ENCODE data around the gene OSR1. TPM values are rescaled to one million over a fixed set of nuclear protein-coding genes. Genes with fewer than 3 reads are reported as not detected.
"Not testable (repeated sequence)": the region's sequence is repeated elsewhere in the genome, so short reads cannot be mapped to it uniquely, and the experiment has no call there.

Gene OSR1
- total RNA-seq = not detected
- 0 reads per million in 2 donors for total RNA-seq

DNA sequence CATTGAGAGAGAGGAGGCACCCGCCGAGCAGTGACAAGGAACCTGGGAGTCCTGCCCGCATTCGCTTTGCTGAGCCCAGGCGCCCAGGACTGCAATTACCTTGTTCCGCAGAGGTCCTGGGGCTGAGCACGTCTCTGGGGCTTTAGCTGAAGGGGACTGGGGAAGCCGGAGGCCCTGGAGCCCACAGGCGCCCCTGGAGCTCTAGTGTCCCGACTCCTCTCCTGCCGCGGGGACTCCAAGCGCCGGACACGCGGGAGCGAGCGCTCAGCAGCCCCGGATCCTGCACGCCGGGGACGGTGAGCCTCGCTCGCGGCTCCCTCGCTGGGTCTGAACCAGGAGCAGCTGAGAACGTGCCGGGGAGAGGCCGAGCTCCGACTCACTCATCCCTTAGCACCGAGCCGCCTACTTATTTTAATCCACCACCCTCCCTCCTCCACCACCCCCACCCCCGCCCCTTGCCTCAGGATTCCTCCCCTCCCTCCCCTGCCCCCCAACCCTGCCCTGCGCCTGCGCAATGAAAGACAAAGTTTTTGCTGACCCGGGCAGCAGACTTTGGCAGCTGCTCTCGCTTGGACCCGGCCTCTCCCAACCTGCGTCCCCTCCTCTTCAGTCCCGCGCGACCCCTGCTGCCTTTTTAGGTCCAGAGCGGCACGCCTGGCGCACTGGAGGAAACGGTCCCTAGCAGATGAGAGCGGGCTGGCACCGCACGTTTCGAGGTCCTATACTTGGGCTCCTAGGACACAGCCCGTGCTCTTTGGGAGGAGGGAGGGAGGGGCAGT is at the start of gene OSR1:
Gene OSR1 (minus strand): TSS at position 382 of the 779 bp plus-strand sequence. CDS start 4,818 bp downstream, outside the sequence.
- peaks cover 6% of the 10 kb centered on the region for H3K36me3 Mint-ChIP-seq (ENCODE audit: low read depth)
- ATAC-seq (peak; percentile 36), DNase-seq (no peak)
- peaks cover 47% of the 10 kb centered on the region for H3K4me1 Mint-ChIP-seq
- peak within 1 kb of the TSS; percentile 83 for H3K27ac Mint-ChIP-seq
- peak within 1 kb of the TSS; percentile 74 for H3K4me3 Mint-ChIP-seq
- peaks cover 88% of the 10 kb centered on the region for H3K27me3 Mint-ChIP-seq
- no peaks in the 10 kb centered on the region for H3K9me3 ChIP-seq (ENCODE audit: control insufficient read depth, low read length, poor library complexity, severe bottlenecking)

DNA sequence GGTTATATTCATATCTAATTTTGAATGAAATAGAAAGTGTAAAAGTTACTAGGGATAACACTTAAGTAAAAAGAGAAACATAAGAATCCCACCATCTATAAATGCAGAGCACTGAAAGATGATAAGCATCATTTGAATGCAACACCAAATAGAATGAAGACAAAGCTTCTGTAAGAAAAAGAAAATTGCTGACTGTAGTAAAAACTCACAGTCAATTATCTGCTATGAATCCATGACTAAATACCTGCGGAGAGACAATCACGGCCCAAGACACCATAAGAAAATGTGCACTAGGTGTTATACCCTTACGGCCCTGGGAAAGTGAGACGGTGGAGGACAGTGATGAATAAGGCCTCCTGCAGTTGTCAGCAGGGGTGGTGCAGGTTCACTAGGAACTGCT is 45.4 kb upstream of the OSR1 start:
- Mint-ChIP-seq H3K27ac (no peak overlapping the region), H3K36me3 (ENCODE audit: low read depth) (no peaks in the 10 kb centered on the region), H3K27me3 (peaks cover 38% of the 10 kb centered on the region), H3K4me3 (no peak overlapping the region), H3K4me1 (no peaks in the 10 kb centered on the region)
- H3K9me3 ChIP-seq (ENCODE audit: control insufficient read depth, low read length, poor library complexity, severe bottlenecking) = no peaks in the 10 kb centered on the region
- no peak for ATAC-seq
- DNase-seq = no peak

DNA sequence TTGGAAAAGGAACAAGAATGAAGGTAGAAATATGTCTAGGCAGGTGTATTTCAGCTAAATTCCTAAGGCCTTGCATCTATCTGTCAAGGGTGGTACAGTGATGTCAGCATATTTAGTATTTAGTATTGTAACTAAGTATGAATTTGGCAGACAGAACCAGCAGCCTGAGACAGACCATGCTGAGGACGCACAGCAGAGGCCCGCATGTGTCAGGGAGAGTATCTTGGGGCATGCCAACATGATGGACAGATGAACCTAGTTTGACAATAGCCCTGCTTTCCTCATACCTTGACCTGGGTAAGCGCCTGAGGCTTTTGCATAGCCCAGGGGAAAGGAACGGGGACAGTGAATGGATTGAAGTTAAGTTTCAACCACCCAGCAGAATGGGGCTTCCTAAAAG is 33.8 kb upstream of the OSR1 start:
- no peaks in the 10 kb centered on the region for H3K9me3 ChIP-seq (ENCODE audit: control insufficient read depth, low read length, poor library complexity, severe bottlenecking)
- ATAC-seq (no peak), DNase-seq (no peak)

GRCh38 chr2:19389469-19389868 is 31.0 kb upstream of the OSR1 start:
- H3K4me3 Mint-ChIP-seq; H3K36me3 Mint-ChIP-seq (ENCODE audit: low read depth); H3K27ac Mint-ChIP-seq; ATAC-seq; H3K4me1 Mint-ChIP-seq; DNase-seq; H3K9me3 ChIP-seq (ENCODE audit: control insufficient read depth, low read length, poor library complexity, severe bottlenecking): not testable (repeated sequence)
- H3K27me3 Mint-ChIP-seq = peaks cover 21% of the 10 kb centered on the region

More for the DNA sequence above, 33.8 kb upstream of the OSR1 start:
- no peak overlapping the region for H3K4me3 Mint-ChIP-seq
- H3K4me1 Mint-ChIP-seq = no peaks in the 10 kb centered on the region
- H3K27me3 Mint-ChIP-seq = peaks cover 30% of the 10 kb centered on the region
- H3K27ac Mint-ChIP-seq = no peak overlapping the region
- H3K36me3 Mint-ChIP-seq (ENCODE audit: low read depth) = no peaks in the 10 kb centered on the region

DNA sequence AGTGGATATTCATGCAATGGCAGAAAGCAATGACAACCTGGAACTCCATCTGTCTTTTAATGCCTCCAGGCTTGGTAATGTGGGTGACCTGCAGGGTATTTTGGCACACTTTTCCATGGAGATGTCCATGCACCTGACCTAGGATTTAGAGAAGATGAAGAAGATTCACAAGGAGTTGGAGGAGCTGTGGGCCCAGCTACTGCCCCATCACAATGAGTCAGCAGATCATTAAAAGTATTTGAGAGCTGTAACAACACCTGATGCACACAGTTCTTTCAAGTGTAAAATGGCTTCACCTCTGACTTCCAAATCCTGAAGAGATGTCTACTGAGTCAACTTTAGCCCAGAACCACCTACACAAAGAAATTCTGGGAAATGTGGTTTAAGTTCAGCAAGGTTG is 22.1 kb upstream of the OSR1 start:
- Mint-ChIP-seq H3K36me3 (ENCODE audit: low read depth) (no peaks in the 10 kb centered on the region), H3K4me3 (no peak overlapping the region), H3K4me1 (no peaks in the 10 kb centered on the region), H3K27me3 (peaks cover 27% of the 10 kb centered on the region), H3K27ac (no peak overlapping the region)
- DNase-seq = no peak
- no peak for ATAC-seq
- no peaks in the 10 kb centered on the region for H3K9me3 ChIP-seq (ENCODE audit: control insufficient read depth, low read length, poor library complexity, severe bottlenecking)

GRCh38 chr2:19378939-19379338 is 20.5 kb upstream of the OSR1 start:
- H3K36me3 Mint-ChIP-seq (ENCODE audit: low read depth) = no peaks in the 10 kb centered on the region
- H3K27me3 Mint-ChIP-seq = peaks cover 30% of the 10 kb centered on the region
- H3K9me3 ChIP-seq (ENCODE audit: control insufficient read depth, low read length, poor library complexity, severe bottlenecking) = no peaks in the 10 kb centered on the region
- no peaks in the 10 kb centered on the region for H3K4me1 Mint-ChIP-seq
- DNase-seq = no peak
- no peak overlapping the region for H3K4me3 Mint-ChIP-seq
- H3K27ac Mint-ChIP-seq = no peak overlapping the region
- ATAC-seq = no peak

- Mint-ChIP-seq H3K4me3 (no peak overlapping the region), H3K4me1 (no peaks in the 10 kb centered on the region), H3K27ac (no peak overlapping the region), H3K36me3 (ENCODE audit: low read depth) (no peaks in the 10 kb centered on the region), H3K27me3 (peaks cover 42% of the 10 kb centered on the region)
- DNase-seq (no peak), ATAC-seq (no peak)
- no peaks in the 10 kb centered on the region for H3K9me3 ChIP-seq (ENCODE audit: control insufficient read depth, low read length, poor library complexity, severe bottlenecking)
Measured at GRCh38 chr2:19377717-19378116, 19.3 kb upstream of the OSR1 start.

DNA sequence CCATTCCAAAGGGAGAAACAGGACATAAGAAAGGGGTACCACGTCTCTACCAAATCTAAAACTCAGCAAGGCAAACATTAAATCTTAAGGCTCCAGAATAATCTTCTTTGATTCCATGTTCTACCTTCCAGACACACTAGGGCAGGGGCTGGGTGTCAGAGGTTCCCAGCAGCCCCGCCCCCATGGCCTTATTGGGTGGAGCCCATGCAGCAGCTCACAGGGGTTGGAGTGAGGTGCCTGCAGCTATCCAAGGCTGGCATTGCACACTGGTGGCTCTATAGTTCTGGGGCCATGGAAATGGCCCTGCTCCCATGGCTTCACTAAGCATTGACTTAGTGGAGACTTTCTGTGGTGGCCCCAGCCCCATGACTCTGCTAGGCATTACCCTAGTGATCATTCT is 14.9 kb upstream of the OSR1 start:
- peaks cover 61% of the 10 kb centered on the region for H3K27me3 Mint-ChIP-seq
- no peaks in the 10 kb centered on the region for H3K4me1 Mint-ChIP-seq
- ATAC-seq (no peak), DNase-seq (no peak)
- H3K9me3 ChIP-seq (ENCODE audit: control insufficient read depth, low read length, poor library complexity, severe bottlenecking) = no peaks in the 10 kb centered on the region
- H3K4me3 Mint-ChIP-seq = no peak overlapping the region
- H3K36me3 Mint-ChIP-seq (ENCODE audit: low read depth) = peaks cover 2% of the 10 kb centered on the region
- no peak overlapping the region for H3K27ac Mint-ChIP-seq

GRCh38 chr2:19371996-19372582 is 13.7 kb upstream of the OSR1 start:
- H3K9me3 ChIP-seq (ENCODE audit: control insufficient read depth, low read length, poor library complexity, severe bottlenecking) = no peaks in the 10 kb centered on the region
- H3K27ac Mint-ChIP-seq = no peak overlapping the region
- H3K4me3 Mint-ChIP-seq = no peak overlapping the region
- DNase-seq (no peak), ATAC-seq (no peak)
- peaks cover 54% of the 10 kb centered on the region for H3K27me3 Mint-ChIP-seq
- peaks cover 2% of the 10 kb centered on the region for H3K36me3 Mint-ChIP-seq (ENCODE audit: low read depth)
- no peaks in the 10 kb centered on the region for H3K4me1 Mint-ChIP-seq

DNA sequence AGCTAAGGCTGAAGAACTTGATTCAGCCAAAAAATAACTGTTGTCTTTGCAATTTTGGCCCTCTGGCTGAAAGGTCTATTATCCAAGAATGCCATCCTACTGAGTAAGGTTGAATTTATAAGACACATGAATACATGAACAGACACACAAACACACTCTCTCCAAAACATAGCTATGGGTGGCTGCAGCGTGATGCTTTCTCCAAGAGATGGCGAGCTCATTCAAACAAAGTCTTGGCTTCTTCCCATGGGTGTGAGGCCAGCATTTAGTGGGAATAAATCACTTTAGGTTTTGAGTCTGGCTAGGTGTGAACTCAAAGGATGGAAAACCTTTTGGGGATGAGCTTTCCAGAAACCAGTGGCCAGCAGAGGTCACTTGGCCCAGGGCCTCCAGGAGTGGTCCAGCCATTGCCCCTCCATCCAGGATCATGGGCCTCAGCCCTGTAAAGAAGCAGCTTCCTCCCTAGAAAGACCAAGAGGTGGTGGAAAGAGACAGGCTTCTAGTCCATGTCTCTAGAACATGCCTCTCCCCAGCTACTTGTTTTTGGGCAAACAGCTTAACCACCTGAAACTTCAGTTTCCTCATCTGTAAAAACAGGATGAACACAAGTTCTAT is 11.0 kb upstream of the OSR1 start:
- peaks cover 2% of the 10 kb centered on the region for H3K36me3 Mint-ChIP-seq (ENCODE audit: low read depth)
- no peak overlapping the region for H3K27ac Mint-ChIP-seq
- H3K4me1 Mint-ChIP-seq = no peaks in the 10 kb centered on the region
- H3K27me3 Mint-ChIP-seq = peaks cover 53% of the 10 kb centered on the region
- no peak for ATAC-seq
- H3K4me3 Mint-ChIP-seq = no peak overlapping the region
- no peaks in the 10 kb centered on the region for H3K9me3 ChIP-seq (ENCODE audit: control insufficient read depth, low read length, poor library complexity, severe bottlenecking)
- DNase-seq = no peak

DNA sequence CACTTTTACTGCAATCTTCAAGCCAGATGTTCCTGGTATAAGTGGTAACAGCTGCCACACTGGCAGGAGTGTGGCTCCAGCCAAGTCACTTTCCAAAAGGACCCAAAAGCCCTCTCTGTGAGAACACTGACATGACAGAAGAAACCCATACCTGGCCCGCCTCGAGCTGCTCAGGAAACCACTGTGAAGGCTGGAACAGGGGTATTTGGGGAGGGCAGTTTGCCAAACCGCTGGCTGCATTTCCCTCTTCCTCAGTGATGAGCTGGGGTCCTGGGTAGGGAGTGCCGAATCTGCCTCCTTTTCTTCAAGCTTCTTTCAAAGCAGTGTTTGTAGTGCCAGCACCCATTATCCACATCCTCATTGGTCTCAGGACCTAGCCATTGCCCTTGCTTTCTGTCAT is 10.3 kb upstream of the OSR1 start:
- Mint-ChIP-seq H3K4me1 (peaks cover 1% of the 10 kb centered on the region), H3K27me3 (peaks cover 51% of the 10 kb centered on the region)
- no peak for DNase-seq

DNA sequence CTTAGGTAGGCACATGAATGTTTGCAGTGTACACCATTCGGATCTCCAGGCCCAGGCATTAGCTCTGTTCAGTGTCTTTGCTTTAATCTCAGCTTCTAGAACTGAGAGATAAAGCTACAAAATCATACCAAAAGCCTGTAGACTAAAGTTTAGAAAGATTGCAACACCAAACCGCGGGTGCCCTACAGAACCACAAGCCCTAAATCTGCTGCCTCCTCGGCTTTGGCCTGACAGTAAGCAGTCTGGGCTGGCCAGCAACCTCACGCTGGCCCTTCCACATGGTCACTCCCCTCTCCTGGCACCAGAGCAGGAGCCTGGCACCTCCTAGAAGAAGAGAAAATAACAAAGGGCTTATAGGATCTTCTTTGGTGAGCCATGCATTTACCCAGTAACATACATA is 8.9 kb upstream of the OSR1 start:
- H3K27ac Mint-ChIP-seq = no peak overlapping the region
- ATAC-seq = no peak
- H3K27me3 Mint-ChIP-seq = peaks cover 51% of the 10 kb centered on the region

More for the DNA sequence above, 10.3 kb upstream of the OSR1 start:
- peaks cover 2% of the 10 kb centered on the region for H3K36me3 Mint-ChIP-seq (ENCODE audit: low read depth)
- no peaks in the 10 kb centered on the region for H3K9me3 ChIP-seq (ENCODE audit: control insufficient read depth, low read length, poor library complexity, severe bottlenecking)
- H3K4me3 Mint-ChIP-seq = no peak overlapping the region
- no peak for ATAC-seq
- no peak overlapping the region for H3K27ac Mint-ChIP-seq

GRCh38 chr2:19365126-19365525 is 6.7 kb upstream of the OSR1 start:
- no peak for ATAC-seq
- Mint-ChIP-seq H3K27me3 (peaks cover 51% of the 10 kb centered on the region), H3K4me1 (peaks cover 30% of the 10 kb centered on the region), H3K27ac (no peak overlapping the region), H3K36me3 (ENCODE audit: low read depth) (peaks cover 3% of the 10 kb centered on the region), H3K4me3 (no peak overlapping the region)
- no peaks in the 10 kb centered on the region for H3K9me3 ChIP-seq (ENCODE audit: control insufficient read depth, low read length, poor library complexity, severe bottlenecking)
- no peak for DNase-seq

More for the DNA sequence above, 8.9 kb upstream of the OSR1 start:
- Mint-ChIP-seq H3K4me3 (no peak overlapping the region), H3K36me3 (ENCODE audit: low read depth) (peaks cover 2% of the 10 kb centered on the region), H3K4me1 (peaks cover 16% of the 10 kb centered on the region)
- no peaks in the 10 kb centered on the region for H3K9me3 ChIP-seq (ENCODE audit: control insufficient read depth, low read length, poor library complexity, severe bottlenecking)
- DNase-seq = no peak

All from T-helper 17 cell (primary cell).